BE2C (cell line): Measurements from ENCODE around the gene PNKP.

Experiments used
- DNase-seq: peaks from one replicate; pipeline ENCODE4 v3.0.0-alpha.2; 2020
- H3K27me3 ChIP-seq: fragments of 250-450 bp; sonication (Bioruptor Pico); 2 replicates; pipeline ENCODE4 v1.5.1; 2020; ENCODE audit warnings: mild to moderate bottlenecking
- H3K36me3 ChIP-seq: fragments of 250-450 bp; sonication (Bioruptor Pico); 2 replicates; pipeline ENCODE4 v1.5.1; 2020; ENCODE audit warnings: mild to moderate bottlenecking
- H3K4me1 ChIP-seq: fragments of 250-450 bp; sonication (Bioruptor Pico); 2 replicates; pipeline ENCODE4 v1.5.1; 2020
- H3K4me3 ChIP-seq: 2 replicates; pipeline ENCODE4 v1.5.1; 2011; ENCODE audit warnings: low read depth, low read length
- H3K9me3 ChIP-seq: fragments of 250-450 bp; sonication (Bioruptor Pico); 2 replicates; pipeline ENCODE4 v1.5.1; 2020
- TF ChIP-seq, protein P1 (sequence below): IDR thresholded peaks from 2 replicates; pipeline ENCODE4 v1.5.1; 2012; ENCODE audit warnings: mild to moderate bottlenecking, low read depth, low read length

PNKP gene

GRCh38 chr19:49874503-49875157, 7.3 kb upstream of the PNKP start:
- 0 out of 2 replicates have a peak, but pooled peaks cover 2% of the 10 kb centered on the region for H3K36me3 ChIP-seq
- H3K4me1 ChIP-seq = peaks cover 11% of the 10 kb centered on the region
- no peaks in the 10 kb centered on the region for H3K27me3 ChIP-seq
- no peak for DNase-seq
- no peaks in the 10 kb centered on the region for H3K9me3 ChIP-seq
- TF ChIP-seq, protein P1, sequence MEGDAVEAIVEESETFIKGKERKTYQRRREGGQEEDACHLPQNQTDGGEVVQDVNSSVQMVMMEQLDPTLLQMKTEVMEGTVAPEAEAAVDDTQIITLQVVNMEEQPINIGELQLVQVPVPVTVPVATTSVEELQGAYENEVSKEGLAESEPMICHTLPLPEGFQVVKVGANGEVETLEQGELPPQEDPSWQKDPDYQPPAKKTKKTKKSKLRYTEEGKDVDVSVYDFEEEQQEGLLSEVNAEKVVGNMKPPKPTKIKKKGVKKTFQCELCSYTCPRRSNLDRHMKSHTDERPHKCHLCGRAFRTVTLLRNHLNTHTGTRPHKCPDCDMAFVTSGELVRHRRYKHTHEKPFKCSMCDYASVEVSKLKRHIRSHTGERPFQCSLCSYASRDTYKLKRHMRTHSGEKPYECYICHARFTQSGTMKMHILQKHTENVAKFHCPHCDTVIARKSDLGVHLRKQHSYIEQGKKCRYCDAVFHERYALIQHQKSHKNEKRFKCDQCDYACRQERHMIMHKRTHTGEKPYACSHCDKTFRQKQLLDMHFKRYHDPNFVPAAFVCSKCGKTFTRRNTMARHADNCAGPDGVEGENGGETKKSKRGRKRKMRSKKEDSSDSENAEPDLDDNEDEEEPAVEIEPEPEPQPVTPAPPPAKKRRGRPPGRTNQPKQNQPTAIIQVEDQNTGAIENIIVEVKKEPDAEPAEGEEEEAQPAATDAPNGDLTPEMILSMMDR = no peak
- H3K4me3 ChIP-seq = no peak overlapping the region

- no peak for DNase-seq
- no peaks in the 10 kb centered on the region for H3K27me3 ChIP-seq
- 0 out of 2 replicates have a peak, but pooled peaks cover 2% of the 10 kb centered on the region for H3K36me3 ChIP-seq
- no peaks in the 10 kb centered on the region for H3K9me3 ChIP-seq
- peaks cover 14% of the 10 kb centered on the region for H3K4me1 ChIP-seq
- TF ChIP-seq, protein P1 = no peak
- no peak overlapping the region for H3K4me3 ChIP-seq
Observed at GRCh38 chr19:49873834-49874233, 6.5 kb upstream of the PNKP start.

DNA sequence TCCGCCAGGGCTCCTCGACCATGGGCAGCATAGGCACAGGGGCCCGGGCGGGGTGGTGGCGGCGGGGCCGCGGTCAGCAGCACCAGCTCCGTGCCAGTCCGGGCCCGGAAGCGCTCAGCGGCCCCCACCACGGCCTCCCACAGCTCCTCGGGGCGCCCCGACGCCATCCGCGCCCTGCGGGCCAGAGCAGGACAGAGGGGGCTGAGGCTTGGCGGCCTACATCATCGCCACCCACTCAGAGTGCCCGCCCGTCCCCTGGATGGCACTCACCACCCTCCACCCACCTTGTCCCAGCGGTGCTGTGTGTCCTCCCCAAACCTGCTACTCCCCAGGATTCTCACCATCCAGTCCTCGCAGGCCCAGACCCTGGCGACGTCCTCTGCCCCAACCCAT, 5.7 kb upstream of the PNKP start:
- Histone ChIP-seq H3K36me3 (0 out of 2 replicates have a peak, but pooled peaks cover 2% of the 10 kb centered on the region), H3K4me3 (no peak overlapping the region), H3K27me3 (no peaks in the 10 kb centered on the region), H3K9me3 (no peaks in the 10 kb centered on the region), H3K4me1 (peaks cover 17% of the 10 kb centered on the region)
- TF ChIP-seq, protein P1 = no peak
- DNase-seq = no peak

DNA sequence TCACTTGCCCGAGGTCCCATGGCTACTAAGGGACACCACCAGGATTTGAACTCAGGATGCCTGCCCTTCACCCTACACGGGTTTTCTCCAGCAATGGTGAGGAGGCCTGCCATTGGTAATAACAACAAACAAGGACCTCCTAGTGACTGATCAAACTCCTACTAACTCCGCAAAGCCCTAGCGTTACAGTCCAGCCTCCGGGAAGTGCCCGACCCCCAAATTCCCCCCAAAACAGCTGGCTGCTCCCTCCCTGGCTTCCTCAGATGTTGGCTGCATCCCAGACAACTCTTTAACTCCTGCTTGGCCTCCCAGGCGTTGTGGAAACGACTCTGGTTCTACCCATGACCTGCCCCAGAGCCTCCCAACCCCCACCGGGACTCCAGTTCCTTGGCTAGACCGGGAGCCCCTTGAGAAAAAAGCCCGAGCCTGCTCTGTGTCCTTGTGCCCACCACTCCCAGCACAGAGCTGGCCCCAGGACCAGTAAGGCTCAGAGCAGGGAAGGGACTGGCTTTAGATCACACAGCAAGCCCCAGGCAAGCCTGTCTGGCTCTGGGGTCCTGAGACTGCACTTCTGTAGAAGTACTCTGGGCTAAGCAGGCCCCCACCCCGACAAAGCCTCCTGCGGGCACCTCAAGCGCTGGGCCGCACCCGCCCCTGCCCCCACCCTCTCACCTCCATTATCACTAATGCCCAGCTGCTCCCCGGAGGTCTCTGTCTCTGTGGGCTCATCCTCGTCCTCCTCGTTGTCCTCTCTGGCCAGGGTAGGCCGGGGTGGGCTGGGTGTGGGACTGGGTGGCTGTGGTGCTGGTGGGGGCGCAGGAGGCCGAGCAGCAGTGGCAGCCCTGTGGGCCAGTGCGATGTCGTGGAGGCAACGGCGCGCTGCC, 5.1 kb upstream of the PNKP start:
- Histone ChIP-seq H3K9me3 (no peaks in the 10 kb centered on the region), H3K27me3 (no peaks in the 10 kb centered on the region), H3K4me1 (peaks cover 17% of the 10 kb centered on the region), H3K36me3 (0 out of 2 replicates have a peak, but pooled peaks cover 2% of the 10 kb centered on the region), H3K4me3 (no peak overlapping the region)
- TF ChIP-seq, protein P1 = no peak
- DNase-seq = no peak

- Histone ChIP-seq H3K27me3 (no peaks in the 10 kb centered on the region), H3K36me3 (peaks cover 2% of the 10 kb centered on the region; the same call in 1 of the 2 replicates), H3K4me1 (peaks cover 19% of the 10 kb centered on the region), H3K4me3 (no peak overlapping the region), H3K9me3 (no peaks in the 10 kb centered on the region)
- no peak for DNase-seq
- TF ChIP-seq, protein P1 = no peak
Observed at GRCh38 chr19:49871349-49871985, 4.1 kb upstream of the PNKP start.
